DND-41 (cell line): ENCODE results near the gene CLIC6.
A peak's percentile ranks its signal among the peaks of the same experiment; 100 is the strongest.

Experiments
- CTCF ChIP-seq: IDR thresholded peaks from 2 replicates; pipeline ENCODE4 v1.5.1; 2012; ENCODE audit warnings: borderline replicate concordance, low read length, moderate library complexity, mild to moderate bottlenecking; ENCODE audit not compliant: poor library complexity, severe bottlenecking; ENCODE audit errors: extremely low read depth
- EZH2 ChIP-seq: IDR thresholded peaks from 3 replicates; pipeline ENCODE4 v1.6.1; 2012; ENCODE audit warnings: borderline replicate concordance, low read depth, mild to moderate bottlenecking, moderate library complexity, low read length, inconsistent platforms; ENCODE audit not compliant: severe bottlenecking

GRCh38 chr21:34670962-34671348, 2.2 kb downstream of the CLIC6 start:
- TF ChIP-seq CTCF (peak; percentile 16), EZH2 (no peak)
